PC-9 (cell line): ENCODE results near the gene LRP1-AS. TPM values are rescaled to one million over a fixed set of nuclear protein-coding genes. Genes with fewer than 3 reads are reported as not detected.

ENCODE experiments used
- BruUV-seq: library from RNA; stranded (reverse); fragments of 400-500 nt; replicated peaks from 2 replicates; lab custom pipeline; 2021; lab: Mats Ljungman, UMichigan
- CTCF ChIA-PET: fragments of 300-600 bp; sonication (Branson Sonifier 250); formaldehyde crosslinking; loops from one replicate; lab custom pipeline; 2022; ENCODE audit warnings: antibody characterized with exemption; lab: Charles Lee
- POLR2A ChIA-PET: fragments of 300-600 bp; sonication (Branson Sonifier 250); formaldehyde crosslinking; loops from one replicate; lab custom pipeline; 2022; ENCODE audit warnings: antibody characterized with exemption; ENCODE audit not compliant: unreplicated experiment; lab: Charles Lee
- DNase-seq, 2 experiments: peaks; one replicate each; pipeline versions ENCODE4 v3.0.0 to v3.0.0-alpha.2; 2015 to 2022; ENCODE audit warnings: mixed read lengths in 1 of 2
- H2AFZ ChIP-seq: fragments of 200-600 bp; sonication (generic); 2 replicates; pipeline ENCODE4 v1.8.1; 2017; ENCODE audit warnings: antibody characterized with exemption
- H3F3A ChIP-seq: fragments of 200-600 bp; sonication (generic); 2 replicates; pipeline ENCODE4 v1.8.1; 2017; ENCODE audit warnings: antibody characterized with exemption, mild to moderate bottlenecking, low read depth; ENCODE audit not compliant: insufficient read depth
- H3K27ac ChIP-seq: fragments of 200-600 bp; sonication (generic); 2 replicates; pipeline ENCODE4 v1.6.1; 2016; ENCODE audit warnings: mixed run types
- H3K27me3 ChIP-seq: fragments of 200-600 bp; sonication (generic); 2 replicates; pipeline ENCODE4 v1.6.1; 2016; ENCODE audit warnings: low read depth, mixed run types; ENCODE audit not compliant: insufficient read depth
- H3K36me3 ChIP-seq: fragments of 200-600 bp; sonication (generic); 2 replicates; pipeline ENCODE4 v1.6.1; 2016; ENCODE audit warnings: low read depth, mixed run types
- H3K4me1 ChIP-seq: fragments of 200-600 bp; sonication (generic); replicated peaks from 2 replicates; pipeline ENCODE4 v1.6.1; 2016; ENCODE audit warnings: mixed run types; ENCODE audit not compliant: insufficient read depth
- H3K4me2 ChIP-seq: fragments of 200-600 bp; sonication (generic); 2 replicates; pipeline ENCODE4 v1.6.1; 2017; ENCODE audit warnings: mixed run types
- H3K4me3 ChIP-seq: fragments of 200-600 bp; sonication (generic); 2 replicates; pipeline ENCODE4 v1.6.1; 2016; ENCODE audit warnings: mixed run types
- H3K79me2 ChIP-seq: fragments of 200-600 bp; sonication (generic); 2 replicates; pipeline ENCODE4 v1.6.1; 2017; ENCODE audit warnings: low read depth, mixed run types
- H3K9me2 ChIP-seq: fragments of 200-600 bp; sonication (generic); 2 replicates; pipeline ENCODE4 v1.8.1; 2017; ENCODE audit warnings: mild to moderate bottlenecking; ENCODE audit not compliant: insufficient read depth
- H3K9me3 ChIP-seq: fragments of 200-600 bp; sonication (generic); 2 replicates; pipeline ENCODE4 v1.8.1; 2016; ENCODE audit warnings: low read depth; ENCODE audit not compliant: insufficient read depth
- H4K20me1 ChIP-seq: fragments of 200-600 bp; sonication (generic); 2 replicates; pipeline ENCODE4 v1.8.1; 2017; ENCODE audit not compliant: insufficient read depth
- EZH2 ChIP-seq: fragments of 200-600 bp; sonication (generic); IDR thresholded peaks from 2 replicates; pipeline ENCODE4 v1.8.0; 2017; ENCODE audit warnings: antibody characterized with exemption, low read depth
- intact Hi-C: fragments of 100-400 bp; cut with micrococcal nuclease; formaldehyde crosslinking; loops from one replicate; pipeline ENCODE4 v1.10.0; 2022; ENCODE audit not compliant: unreplicated experiment
- total RNA-seq: library from RNA; stranded (reverse); gene quantifications from 2 replicates; pipeline ENCODE4 v1.2.3, GENCODE V29; 2021
- TF ChIP-seq, protein P1 (sequence below): fragments of 200-600 bp; sonication (generic); conservative IDR thresholded peaks from 2 replicates; pipeline ENCODE4 v1.6.1; 2017; ENCODE audit warnings: mixed run types, antibody characterized with exemption, mild to moderate bottlenecking, moderate library complexity

Gene LRP1-AS
- total RNA-seq, 1 experiment from 2014 or later, result not detected

GRCh38 chr12:57160741-57161140, 13.3 kb upstream of the LRP1-AS start:
- Histone ChIP-seq H4K20me1 (no peaks in the 10 kb centered on the region), H3K4me3 (no peak overlapping the region), H3K79me2 (no peaks in the 10 kb centered on the region), H3K4me2 (no peak overlapping the region), H3K9me3 (no peaks in the 10 kb centered on the region), H3K9me2 (no peaks in the 10 kb centered on the region), H3K36me3 (no peaks in the 10 kb centered on the region), H3K27ac (no peak overlapping the region), H2AFZ (no peak overlapping the region), H3K4me1 (peaks cover 8% of the 10 kb centered on the region; the same call in 1 of the 2 replicates), H3K27me3 (no peaks in the 10 kb centered on the region), H3F3A (peaks cover 8% of the 10 kb centered on the region; the same call in 1 of the 2 replicates)
- ChIA-PET CTCF (no interaction called here), POLR2A (no interaction called here)
- TF ChIP-seq, protein P1, sequence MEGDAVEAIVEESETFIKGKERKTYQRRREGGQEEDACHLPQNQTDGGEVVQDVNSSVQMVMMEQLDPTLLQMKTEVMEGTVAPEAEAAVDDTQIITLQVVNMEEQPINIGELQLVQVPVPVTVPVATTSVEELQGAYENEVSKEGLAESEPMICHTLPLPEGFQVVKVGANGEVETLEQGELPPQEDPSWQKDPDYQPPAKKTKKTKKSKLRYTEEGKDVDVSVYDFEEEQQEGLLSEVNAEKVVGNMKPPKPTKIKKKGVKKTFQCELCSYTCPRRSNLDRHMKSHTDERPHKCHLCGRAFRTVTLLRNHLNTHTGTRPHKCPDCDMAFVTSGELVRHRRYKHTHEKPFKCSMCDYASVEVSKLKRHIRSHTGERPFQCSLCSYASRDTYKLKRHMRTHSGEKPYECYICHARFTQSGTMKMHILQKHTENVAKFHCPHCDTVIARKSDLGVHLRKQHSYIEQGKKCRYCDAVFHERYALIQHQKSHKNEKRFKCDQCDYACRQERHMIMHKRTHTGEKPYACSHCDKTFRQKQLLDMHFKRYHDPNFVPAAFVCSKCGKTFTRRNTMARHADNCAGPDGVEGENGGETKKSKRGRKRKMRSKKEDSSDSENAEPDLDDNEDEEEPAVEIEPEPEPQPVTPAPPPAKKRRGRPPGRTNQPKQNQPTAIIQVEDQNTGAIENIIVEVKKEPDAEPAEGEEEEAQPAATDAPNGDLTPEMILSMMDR, result no peak
- no peak for TF ChIP-seq EZH2
- no peak for DNase-seq
- BruUV-seq, result no TSS peak
- intact Hi-C loops, result no loop called here

DNA sequence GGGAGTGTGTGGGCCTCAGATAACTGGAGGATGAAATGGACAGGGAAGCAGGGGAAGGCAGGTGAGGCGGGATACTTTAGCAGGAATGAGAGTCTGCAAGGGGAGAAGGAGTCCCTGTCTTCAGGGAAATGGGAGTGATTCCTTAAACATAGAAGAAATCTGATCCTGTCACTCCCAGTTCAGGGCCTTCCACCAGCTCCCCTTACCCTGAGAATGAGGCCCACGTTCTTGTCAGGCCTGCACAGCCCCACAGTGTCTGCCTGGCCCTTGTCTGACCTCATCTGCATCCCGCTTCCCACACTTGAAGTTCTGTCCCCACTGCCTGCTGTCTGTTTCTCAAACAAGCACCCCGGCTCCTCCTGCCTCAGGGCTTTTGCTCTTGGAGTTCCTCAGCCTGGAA, 12.6 kb upstream of the LRP1-AS start:
- 0 out of 2 replicates have a peak, but pooled peaks cover 3% of the 10 kb centered on the region for H3F3A ChIP-seq
- H3K4me1 ChIP-seq, result peaks cover 1% of the 10 kb centered on the region; the same call in 1 of the 2 replicates
- no peaks in the 10 kb centered on the region for H3K9me2 ChIP-seq
- no peaks in the 10 kb centered on the region for H4K20me1 ChIP-seq
- H3K27ac ChIP-seq, result no peak overlapping the region
- CTCF ChIA-PET, result no interaction called here
- no peaks in the 10 kb centered on the region for H3K79me2 ChIP-seq
- H3K27me3 ChIP-seq, result no peaks in the 10 kb centered on the region
- intact Hi-C loops, result no loop called here
- no peak overlapping the region for H2AFZ ChIP-seq
- no peaks in the 10 kb centered on the region for H3K9me3 ChIP-seq
- no peak overlapping the region for H3K4me2 ChIP-seq
- no peak for TF ChIP-seq EZH2
- TF ChIP-seq, protein P1, result no peak
- POLR2A ChIA-PET, result no interaction called here
- H3K4me3 ChIP-seq, result no peak overlapping the region
- BruUV-seq, result no TSS peak
- H3K36me3 ChIP-seq, result no peaks in the 10 kb centered on the region
- no peak for DNase-seq

DNA sequence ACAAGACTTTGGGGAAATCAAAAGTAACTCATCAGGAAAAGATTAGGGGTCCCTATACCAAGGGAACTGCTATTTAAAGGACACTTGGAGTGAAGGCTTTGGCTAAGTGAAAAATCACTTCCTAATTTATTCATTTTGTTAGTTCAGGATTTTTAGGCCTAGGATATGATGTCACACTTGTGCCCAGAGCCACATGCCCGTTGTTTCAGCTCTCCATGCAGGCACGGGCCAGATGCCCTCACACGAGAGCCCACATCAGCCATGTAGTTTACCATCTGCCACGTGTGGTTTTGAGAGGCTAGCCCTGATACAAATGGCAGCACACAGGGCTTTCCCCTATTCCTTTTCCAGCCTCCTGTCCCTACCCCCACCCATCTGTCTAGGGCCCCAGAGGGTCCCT, 11.9 kb upstream of the LRP1-AS start:
- Histone ChIP-seq H3K79me2 (no peaks in the 10 kb centered on the region), H3K36me3 (no peaks in the 10 kb centered on the region), H3K9me2 (no peaks in the 10 kb centered on the region), H3K9me3 (no peaks in the 10 kb centered on the region), H3K27me3 (no peaks in the 10 kb centered on the region), H3K4me3 (no peak overlapping the region), H3K4me1 (no peaks in the 10 kb centered on the region), H2AFZ (no peak overlapping the region), H3K27ac (no peak overlapping the region), H4K20me1 (no peaks in the 10 kb centered on the region), H3F3A (0 out of 2 replicates have a peak, but pooled peaks cover 3% of the 10 kb centered on the region), H3K4me2 (no peak overlapping the region)
- TF ChIP-seq, protein P1, result no peak
- no peak for TF ChIP-seq EZH2
- ChIA-PET POLR2A (interaction anchor here (0.7 kb wide), 1 partner anchor 31 kb away, joined by 5 read pairs; the partner anchor contains the start of gene LRP1), CTCF (no interaction called here)
- intact Hi-C loops, result no loop called here
- BruUV-seq, result no TSS peak
- no peak for DNase-seq
